ENCODE data around the gene ARPC4.

DNA sequence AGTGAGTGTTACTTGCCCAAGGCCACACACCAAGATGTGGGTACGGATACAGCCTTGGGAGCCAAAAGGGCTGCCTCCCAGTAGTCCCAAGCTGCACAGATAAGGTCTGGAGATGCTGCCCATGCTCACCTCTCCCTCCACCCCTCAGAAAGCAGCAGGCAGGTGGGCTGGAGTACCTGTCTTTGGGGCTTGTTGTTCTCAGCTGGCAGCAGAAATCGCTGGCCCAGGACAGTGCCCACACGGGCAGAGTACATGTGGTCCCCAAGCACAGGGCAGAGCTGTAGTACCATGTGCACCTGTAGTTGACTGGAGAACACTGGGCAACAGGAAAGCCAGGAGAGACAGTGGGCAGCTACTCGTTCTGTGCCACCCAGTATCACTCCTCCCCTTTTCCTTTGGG, 46.0 kb downstream of the ARPC4 start:
- TF ChIP-seq, protein P1, sequence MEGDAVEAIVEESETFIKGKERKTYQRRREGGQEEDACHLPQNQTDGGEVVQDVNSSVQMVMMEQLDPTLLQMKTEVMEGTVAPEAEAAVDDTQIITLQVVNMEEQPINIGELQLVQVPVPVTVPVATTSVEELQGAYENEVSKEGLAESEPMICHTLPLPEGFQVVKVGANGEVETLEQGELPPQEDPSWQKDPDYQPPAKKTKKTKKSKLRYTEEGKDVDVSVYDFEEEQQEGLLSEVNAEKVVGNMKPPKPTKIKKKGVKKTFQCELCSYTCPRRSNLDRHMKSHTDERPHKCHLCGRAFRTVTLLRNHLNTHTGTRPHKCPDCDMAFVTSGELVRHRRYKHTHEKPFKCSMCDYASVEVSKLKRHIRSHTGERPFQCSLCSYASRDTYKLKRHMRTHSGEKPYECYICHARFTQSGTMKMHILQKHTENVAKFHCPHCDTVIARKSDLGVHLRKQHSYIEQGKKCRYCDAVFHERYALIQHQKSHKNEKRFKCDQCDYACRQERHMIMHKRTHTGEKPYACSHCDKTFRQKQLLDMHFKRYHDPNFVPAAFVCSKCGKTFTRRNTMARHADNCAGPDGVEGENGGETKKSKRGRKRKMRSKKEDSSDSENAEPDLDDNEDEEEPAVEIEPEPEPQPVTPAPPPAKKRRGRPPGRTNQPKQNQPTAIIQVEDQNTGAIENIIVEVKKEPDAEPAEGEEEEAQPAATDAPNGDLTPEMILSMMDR (conservative IDR thresholded peaks at IDR 0.05 in 1 of 2, IDR thresholded peaks at IDR 0.05 in 1 of 2; ENCODE audit: extremely low read depth in 1 of 2, insufficient read depth in 1 of 2, low read depth in 1 of 2, low read length in 2 of 2), result no peak
- TF ChIP-seq EZH2 (IDR thresholded peaks at IDR 0.05; ENCODE audit: borderline replicate concordance, low read length), result no peak

Data from mammary epithelial cell (primary cell).